K562 (cell line): ENCODE measurements around the gene NEDD1. TPM values are rescaled to one million over a fixed set of nuclear protein-coding genes. Genes with fewer than 3 reads are reported as not detected.

Experiments used
- ATAC-seq: fragments of 200-7000 bp; cut with Tn5 transposase; 3 replicates; pipeline ENCODE4 v1.9.1; 2020; ENCODE audit warnings: moderate library complexity
- BruUV-seq: library from RNA; stranded (reverse); fragments of 400-500 nt; replicated peaks from 2 replicates; lab custom pipeline; 2021; lab: Mats Ljungman, UMichigan
- CTCF ChIA-PET: fragments of 300-600 bp; formaldehyde crosslinking; extraction: SDS; loops from one replicate; lab custom pipeline; 2021; ENCODE audit warnings: low intra/inter-chr PET ratio; lab: Yijun Ruan, JAX
- POLR2A ChIA-PET: fragments of 300-600, 350-650 bp; sonication (Branson Sonifier 250); formaldehyde crosslinking; extraction: SDS; loops from one replicate; lab custom pipeline; 2021; ENCODE audit warnings: antibody characterized with exemption, inconsistent platforms; lab: Yijun Ruan, JAX
- DNase-seq, 4 experiments: peaks; one replicate each; pipeline versions ENCODE4 v3.0.0 to v3.0.0-alpha.2; 2011 to 2018; ENCODE audit warnings: low spot score in 3 of 4, mixed read lengths in 3 of 4; ENCODE audit errors: extremely low read depth in 1 of 4
- FAIRE-seq: peaks from 2 replicates; lab custom pipeline; 2011; peaks lifted over from hg19 to GRCh38; lab: Jason Lieb, UNC
- H2AFZ ChIP-seq: 2 replicates; pipeline ENCODE4 v1.6.0; 2011; ENCODE audit warnings: low read depth, low read length, control low read depth, inconsistent platforms
- H3K27ac ChIP-seq: fragments of 200-600 bp; 3 replicates; pipeline ENCODE4 v1.8.0; 2011; ENCODE audit warnings: low read depth, mild to moderate bottlenecking, control low read depth, inconsistent platforms, low read length, moderate library complexity, mixed read lengths; ENCODE audit errors: extremely low read depth
- H3K27me3 ChIP-seq, 2 experiments: fragments of 300-600 bp in 1 of 2; 2 replicates in 1 of 2; 3 replicates in 1 of 2; pipeline versions ENCODE4 v1.6.0 to v1.8.0; 2011; ENCODE audit warnings: inconsistent platforms in 2 of 2, low read length in 2 of 2, mild to moderate bottlenecking in 1 of 2, mixed read lengths in 1 of 2, moderate library complexity in 1 of 2; ENCODE audit not compliant: control insufficient read depth in 2 of 2, insufficient read depth in 2 of 2
- H3K36me3 ChIP-seq: fragments of 300-600 bp; 3 replicates; pipeline ENCODE4 v1.8.0; 2011; ENCODE audit warnings: mild to moderate bottlenecking, low read length, inconsistent platforms; ENCODE audit not compliant: control insufficient read depth, insufficient read depth
- H3K4me1 ChIP-seq, 2 experiments: fragments of 200-600 bp in 1 of 2; replicated peaks in 1 of 2; 2 replicates in 1 of 2; 3 replicates in 1 of 2; pipeline versions ENCODE4 v1.5.1 to v1.8.0; 2011; ENCODE audit warnings: inconsistent platforms in 2 of 2, low read length in 2 of 2, mild to moderate bottlenecking in 1 of 2, mixed read lengths in 1 of 2, moderate library complexity in 1 of 2; ENCODE audit not compliant: control insufficient read depth in 2 of 2, insufficient read depth in 2 of 2
- H3K4me2 ChIP-seq: 2 replicates; pipeline ENCODE4 v1.6.1; 2011; ENCODE audit warnings: low read length, control low read depth, inconsistent platforms, mixed read lengths; ENCODE audit not compliant: insufficient read depth
- H3K4me3 ChIP-seq: fragments of 200-600 bp; sonication (generic), shearing (Covaris generic); 2 replicates; pipeline ENCODE4 v1.5.1; 2016; ENCODE audit warnings: control low read depth, inconsistent platforms
- H3K79me2 ChIP-seq: fragments of 200-600 bp; 3 replicates; pipeline ENCODE4 v1.8.0; 2011; ENCODE audit warnings: low read length, inconsistent platforms; ENCODE audit not compliant: control insufficient read depth, insufficient read depth
- H3K9ac ChIP-seq, 2 experiments: 2 replicates each; pipeline versions ENCODE4 v1.6.0 to v1.6.1; 2011; ENCODE audit warnings: low read depth in 2 of 2, low read length in 2 of 2, control low read depth in 1 of 2, inconsistent platforms in 1 of 2, mild to moderate bottlenecking in 1 of 2, mixed read lengths in 1 of 2; ENCODE audit not compliant: insufficient read depth in 1 of 2
- H3K9me1 ChIP-seq: one replicate; pipeline ENCODE4 v1.6.0; 2011; ENCODE audit warnings: inconsistent platforms, mild to moderate bottlenecking, low read length, moderate library complexity; ENCODE audit not compliant: control insufficient read depth, insufficient read depth
- H3K9me3 ChIP-seq: replicated peaks from 2 replicates; pipeline ENCODE4 v1.5.1; 2011; ENCODE audit warnings: low read depth, low read length, inconsistent platforms; ENCODE audit not compliant: control insufficient read depth, insufficient read depth
- H4K20me1 ChIP-seq: replicated peaks from 2 replicates; pipeline ENCODE4 v1.6.1; 2011; ENCODE audit warnings: low read length, inconsistent platforms, mixed read lengths; ENCODE audit not compliant: control insufficient read depth, insufficient read depth
- ELF1 ChIP-seq: fragments of 200-800 bp; sonication (Bioruptor generic); IDR thresholded peaks from 2 replicates; pipeline ENCODE4 v1.6.1; 2016; ENCODE audit warnings: missing genetic modification characterization, missing compliant biosample characterization
- HMGXB4 ChIP-seq: sonication (generic); formaldehyde crosslinking; IDR thresholded peaks from 2 replicates; pipeline ENCODE4 v1.8.1; 2023; ENCODE audit warnings: mild to moderate bottlenecking, missing genetic modification reagents
- MEIS2 ChIP-seq: fragments of 450-650 bp; IDR thresholded peaks from 2 replicates; pipeline ENCODE4 v1.6.1; 2014; ENCODE audit warnings: mild to moderate bottlenecking; ENCODE audit not compliant: partially characterized antibody
- ZBTB1 ChIP-seq: sonication (generic); formaldehyde crosslinking; IDR thresholded peaks from 2 replicates; pipeline ENCODE4 v1.8.1; 2023; ENCODE audit warnings: missing genetic modification reagents, low read depth, mild to moderate bottlenecking, borderline replicate concordance
- ZC3H4 ChIP-seq: sonication (generic); formaldehyde crosslinking; IDR thresholded peaks from 2 replicates; pipeline ENCODE4 v1.9.0; 2021; ENCODE audit warnings: missing genetic modification reagents, borderline replicate concordance
- ZNF639 ChIP-seq, 2 experiments: fragments of 200-800 bp in 1 of 2; sonication (Bioruptor generic) in 1 of 2; sonication (generic) in 1 of 2; formaldehyde crosslinking in 1 of 2; IDR thresholded peaks in 1 of 2; conservative IDR thresholded peaks in 1 of 2; 2 replicates each; pipeline versions ENCODE4 v1.5.0 to v1.6.1; 2016 to 2020; ENCODE audit warnings: missing compliant biosample characterization in 1 of 2, missing genetic modification characterization in 1 of 2, missing genetic modification reagents in 1 of 2
- WGBS: fragments of 100-300 bp; shearing (Covaris generic); methylation state at CpG from one replicate; pipeline ENCODE4 v1.1.6; 2016; ENCODE audit warnings: low coverage, mixed read lengths; ENCODE audit not compliant: insufficient coverage; ENCODE audit errors: missing lambda C conversion rate; 5-methylcytosine and 5-hydroxymethylcytosine counted together
- in situ Hi-C: fragments of 300-500 bp; cut with MboI; formaldehyde crosslinking; loops from 4 replicates; pipeline ENCODE4 v1.15.0; 2018; ENCODE audit warnings: inconsistent platforms, mixed read lengths
- intact Hi-C: fragments of 100-400 bp; cut with micrococcal nuclease; formaldehyde crosslinking; loops from 2 replicates; pipeline ENCODE4 v1.14.2; 2022
- polyA plus RNA-seq, 8 experiments: library from polyadenylated mRNA; depleted of rRNA in 4 of 8; stranded (reverse) in 5 of 8; unstranded in 3 of 8; fragments of >200 nt; fragmentation: Nextera tagmentation in 2 of 8; fragmentation: Illumina TruSeq in 1 of 8; extraction: Ambion mirVana in 2 of 8; extraction: Trizol in 1 of 8; gene quantifications; 2 replicates each; pipeline versions ENCODE4 v1.2.1 to v1.2.3, GENCODE V29; 2011 to 2014; ENCODE audit warnings: inconsistent platforms in 1 of 8, missing spikeins in 1 of 8
- total RNA-seq, 7 experiments: library from RNA; depleted of rRNA in 6 of 7; stranded (reverse); fragments of >200 nt in 6 of 7; fragmentation: Illumina TruSeq in 2 of 7; extraction: Trizol in 2 of 7; gene quantifications; 2 replicates each; pipeline versions ENCODE4 v1.2.1 to v1.2.3, GENCODE V29; 2011 to 2021; ENCODE audit warnings: low replicate concordance in 1 of 7

NEDD1 gene
- total and polyA plus RNA-seq, 9 of the 15 experiments (the other 6 are each of a cell fraction or from before 2014, with no cell fraction given), result 7.5 to 29.3 (median 14.8) TPM

- intact Hi-C loops, result no loop called here
- ATAC-seq (no peak), DNase-seq (no peak)
Measured at GRCh38 chr12:96883571-96883970, 23.5 kb upstream of the NEDD1 start.

More at GRCh38 chr12:96883571-96883970, 23.5 kb upstream of the NEDD1 start:
- H3K9ac ChIP-seq, result no peak overlapping the region
- no peak overlapping the region for H2AFZ ChIP-seq
- H3K27me3 ChIP-seq, result no peaks in the 10 kb centered on the region; a peak in 1 of 5 replicates
- CTCF ChIA-PET, result no interaction called here
- no peaks in the 10 kb centered on the region for H3K79me2 ChIP-seq
- H3K4me1 ChIP-seq, result no peaks in the 10 kb centered on the region; a peak in 3 of 5 replicates
- BruUV-seq, result no TSS peak
- no peak overlapping the region for H3K4me2 ChIP-seq
- no peak overlapping the region for H3K4me3 ChIP-seq
- H4K20me1 ChIP-seq, result no peaks in the 10 kb centered on the region
- FAIRE-seq, result no peak
- TF ChIP-seq MEIS2 (no peak), ZBTB1 (CRISPR knock-in tag) (no peak), HMGXB4 (CRISPR knock-in tag) (no peak), ZNF639 (CRISPR knock-in tag; conservative IDR thresholded peaks at IDR 0.05 in 1 of 2, IDR thresholded peaks at IDR 0.05 in 1 of 2) (no peak), ZC3H4 (CRISPR knock-in tag) (no peak), ELF1 (no peak)
- H3K9me1 ChIP-seq, result no peaks in the 10 kb centered on the region
- POLR2A ChIA-PET, result interaction anchor here (0.6 kb wide), 2 partner anchors 17 to 474 kb away, joined by 3 read pairs; no protein-coding TSS in a partner anchor
- WGBS, result 33% methylated on average over 4 of the region's 4 CpGs
- in situ Hi-C loops, result no loop called here
- no peak overlapping the region for H3K27ac ChIP-seq
- no peaks in the 10 kb centered on the region for H3K36me3 ChIP-seq
- H3K9me3 ChIP-seq, result no peaks in the 10 kb centered on the region
